Measurements from ENCODE around the gene TIMP2. TPM values are rescaled to one million over a fixed set of nuclear protein-coding genes. Genes with fewer than 3 reads are reported as not detected.
"Not testable (repeated sequence)": the region's sequence is repeated elsewhere in the genome, so short reads cannot be mapped to it uniquely, and the experiment has no call there.

The TIMP2 gene
- total RNA-seq, 2 experiments from 2014 or later: 2.4 to 2.6 TPM

DNA sequence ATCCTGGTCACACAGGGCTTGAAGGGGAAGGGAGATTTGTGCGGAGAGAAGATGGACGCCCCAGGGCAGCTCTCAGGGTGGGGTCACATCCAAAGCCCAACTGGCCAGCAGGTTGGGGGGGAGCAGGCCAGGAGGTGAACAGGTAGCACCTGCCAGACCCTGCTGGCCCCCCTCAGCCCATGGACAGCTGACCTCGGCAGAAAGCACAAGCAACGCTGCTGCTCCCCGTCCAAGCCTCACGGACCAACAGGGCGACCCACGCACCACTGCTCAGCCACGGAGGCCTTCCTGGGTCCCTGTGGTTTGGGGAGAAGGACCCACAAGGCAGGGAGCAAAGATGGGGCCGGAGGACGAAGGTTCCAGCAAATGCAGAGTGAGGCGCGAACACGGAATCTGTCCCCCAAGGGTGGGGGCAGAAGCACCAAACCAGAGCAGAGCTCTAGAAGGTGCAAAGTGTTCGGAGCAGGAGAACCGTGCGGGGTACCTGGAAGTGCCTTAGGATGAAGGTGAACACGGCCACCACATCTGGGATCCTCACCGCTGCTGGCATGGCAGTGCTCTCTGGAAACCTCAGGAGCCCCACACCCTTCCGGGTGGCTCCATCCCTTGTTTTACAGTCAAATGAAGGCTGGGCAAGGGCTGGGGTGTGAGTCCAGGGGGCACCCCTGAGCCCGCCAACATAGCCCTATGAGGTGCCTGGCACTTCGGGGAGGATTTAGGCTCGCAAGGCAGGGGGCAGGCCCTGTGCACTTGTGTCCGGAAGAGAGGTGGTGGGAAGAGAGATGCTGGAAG is 40.1 kb downstream of the TIMP2 start:
- Mint-ChIP-seq H3K27me3 (peaks cover 1% of the 10 kb centered on the region), H3K4me1 (peaks cover 34% of the 10 kb centered on the region), H3K36me3 (ENCODE audit: low read depth) (no peaks in the 10 kb centered on the region), H3K9me3 (no peaks in the 10 kb centered on the region), H3K4me3 (no peak overlapping the region), H3K27ac (no peak overlapping the region)
- CTCF ChIA-PET: interaction anchor here (0.6 to 1.1 kb wide), 2 partner anchors 14 to 29 kb away, joined by 3 read pairs; no protein-coding TSS in a partner anchor
- DNase-seq: no peak
- POLR2A ChIA-PET: no interaction called here

DNA sequence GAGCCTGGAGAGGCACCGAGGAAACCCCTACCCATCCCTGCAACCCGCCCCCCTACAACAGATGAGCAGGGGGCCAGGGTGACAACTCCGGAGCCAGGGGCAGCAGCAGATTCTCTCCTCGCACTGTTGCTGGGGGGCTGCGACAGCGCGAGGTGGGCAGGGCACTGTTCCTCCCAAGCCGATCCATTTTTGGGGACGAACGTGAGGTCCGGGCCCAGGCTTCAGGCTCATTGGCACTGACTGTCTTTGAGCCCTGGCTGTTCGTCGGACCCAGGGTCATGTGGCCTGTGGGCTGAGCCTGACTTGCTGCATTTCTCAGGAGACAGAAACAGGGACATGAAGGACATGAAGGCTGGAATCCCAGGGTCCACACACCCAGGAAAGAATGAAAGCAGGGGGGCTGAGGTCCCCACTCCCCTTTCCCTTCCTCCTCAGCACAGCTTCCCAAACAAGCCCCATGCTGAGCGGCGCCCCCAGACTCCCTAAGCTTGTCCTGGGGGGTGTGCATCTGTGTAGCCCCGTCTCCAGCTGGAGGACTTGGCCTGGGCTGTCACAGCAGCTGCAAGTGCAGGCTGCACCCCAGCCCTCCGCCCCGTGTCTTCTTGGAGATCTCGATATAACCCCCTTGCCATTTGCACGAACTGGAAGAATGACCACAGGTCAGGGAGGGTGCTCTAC is 40.9 kb downstream of the TIMP2 start:
- Mint-ChIP-seq H3K9me3 (no peaks in the 10 kb centered on the region), H3K27me3 (peaks cover 1% of the 10 kb centered on the region), H3K4me1 (peaks cover 32% of the 10 kb centered on the region), H3K27ac (peak overlapping the region; percentile 19), H3K4me3 (no peak overlapping the region), H3K36me3 (ENCODE audit: low read depth) (no peaks in the 10 kb centered on the region)
- DNase-seq: no peak
- ChIA-PET POLR2A (no interaction called here), CTCF (interaction anchor here (1.5 kb wide), 1 partner anchor 14 kb away, joined by 3 read pairs; no protein-coding TSS in a partner anchor)

GRCh38 chr17:78883533-78884131 is 41.6 kb downstream of the TIMP2 start:
- POLR2A ChIA-PET: no interaction called here
- no peak overlapping the region for H3K4me3 Mint-ChIP-seq
- CTCF ChIA-PET: interaction anchor here (1.0 to 1.5 kb wide), 3 partner anchors 15 to 44 kb away, joined by 3 to 4 read pairs (median 3); no protein-coding TSS in a partner anchor
- no peak for DNase-seq
- no peaks in the 10 kb centered on the region for H3K9me3 Mint-ChIP-seq
- H3K4me1 Mint-ChIP-seq: peaks cover 32% of the 10 kb centered on the region
- peaks cover 3% of the 10 kb centered on the region for H3K27me3 Mint-ChIP-seq
- no peak overlapping the region for H3K27ac Mint-ChIP-seq
- H3K36me3 Mint-ChIP-seq (ENCODE audit: low read depth): no peaks in the 10 kb centered on the region

DNA sequence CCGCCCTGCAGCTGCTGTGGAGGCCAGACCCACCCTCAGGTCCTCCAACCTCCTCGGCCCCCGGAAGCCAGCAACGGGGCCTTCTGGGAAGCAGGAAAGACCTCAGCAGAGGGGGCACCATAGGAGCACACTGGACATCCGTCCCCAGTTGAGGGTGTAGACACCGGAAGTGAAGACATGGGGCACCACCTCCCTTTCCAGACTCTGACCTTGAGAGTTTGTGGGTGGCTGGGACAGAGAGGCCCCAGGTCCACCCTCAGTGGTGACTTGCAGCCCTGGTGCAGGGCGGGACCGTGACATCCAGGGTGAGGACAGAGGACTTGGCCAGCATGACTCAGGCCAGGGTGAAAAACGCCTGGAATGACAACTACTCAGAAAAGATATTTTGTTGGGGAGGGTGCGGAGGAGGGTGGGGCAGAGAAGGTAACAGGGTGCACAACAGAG is 42.1 kb downstream of the TIMP2 start:
- no peaks in the 10 kb centered on the region for H3K9me3 Mint-ChIP-seq
- H3K27ac Mint-ChIP-seq: peak overlapping the region; percentile 80
- POLR2A ChIA-PET: no interaction called here
- H3K27me3 Mint-ChIP-seq: peaks cover 3% of the 10 kb centered on the region
- H3K4me1 Mint-ChIP-seq: peaks cover 36% of the 10 kb centered on the region
- no peak for DNase-seq
- CTCF ChIA-PET: interaction anchor here (1.0 to 1.5 kb wide), 3 partner anchors 15 to 44 kb away, joined by 3 to 4 read pairs (median 3); no protein-coding TSS in a partner anchor
- H3K4me3 Mint-ChIP-seq: no peak overlapping the region
- no peaks in the 10 kb centered on the region for H3K36me3 Mint-ChIP-seq (ENCODE audit: low read depth)

- no peaks in the 10 kb centered on the region for H3K9me3 Mint-ChIP-seq
- POLR2A ChIA-PET: no interaction called here
Observed at GRCh38 chr17:78882540-78883088, 42.6 kb downstream of the TIMP2 start.

GRCh38 chr17:78879635-78880186 is 45.5 kb downstream of the TIMP2 start:
- peak; percentile 28 for DNase-seq
- Mint-ChIP-seq H3K36me3 (ENCODE audit: low read depth) (no peaks in the 10 kb centered on the region), H3K27ac (peak overlapping the region; percentile 83), H3K27me3 (peaks cover 5% of the 10 kb centered on the region), H3K9me3 (no peaks in the 10 kb centered on the region), H3K4me1 (peaks cover 43% of the 10 kb centered on the region), H3K4me3 (peak overlapping the region; percentile 34)
- CTCF ChIA-PET: interaction anchor here (1.3 kb wide), 1 partner anchor 19 kb away, joined by 3 read pairs; no protein-coding TSS in a partner anchor
- POLR2A ChIA-PET: no interaction called here

More at GRCh38 chr17:78882540-78883088, 42.6 kb downstream of the TIMP2 start:
- CTCF ChIA-PET: interaction anchor here (0.8 to 1.4 kb wide), 3 partner anchors 16 to 45 kb away, joined by 3 to 4 read pairs (median 3); no protein-coding TSS in a partner anchor
- H3K27me3 Mint-ChIP-seq: peaks cover 3% of the 10 kb centered on the region
- H3K4me3 Mint-ChIP-seq: no peak overlapping the region
- H3K27ac Mint-ChIP-seq: peak overlapping the region; percentile 80
- DNase-seq: no peak
- no peaks in the 10 kb centered on the region for H3K36me3 Mint-ChIP-seq (ENCODE audit: low read depth)
- peaks cover 37% of the 10 kb centered on the region for H3K4me1 Mint-ChIP-seq

- H3K4me1 Mint-ChIP-seq: peaks cover 43% of the 10 kb centered on the region
- H3K27me3 Mint-ChIP-seq: peaks cover 5% of the 10 kb centered on the region
- no peaks in the 10 kb centered on the region for H3K36me3 Mint-ChIP-seq (ENCODE audit: low read depth)
- peak overlapping the region; percentile 34 for H3K4me3 Mint-ChIP-seq
- ChIA-PET CTCF (interaction anchor here (1.3 kb wide), 1 partner anchor 19 kb away, joined by 3 read pairs; no protein-coding TSS in a partner anchor), POLR2A (interaction anchor here (0.7 kb wide), 1 partner anchor 13 kb away, joined by 5 read pairs; no protein-coding TSS in a partner anchor)
- H3K27ac Mint-ChIP-seq: peak overlapping the region; percentile 83
- H3K9me3 Mint-ChIP-seq: no peaks in the 10 kb centered on the region
- no peak for DNase-seq
Observed at GRCh38 chr17:78878871-78879527, 46.2 kb downstream of the TIMP2 start.

GRCh38 chr17:78878261-78878660 is 46.9 kb downstream of the TIMP2 start:
- Mint-ChIP-seq H3K4me3 (no peak overlapping the region), H3K27ac (peak overlapping the region; percentile 9), H3K36me3 (ENCODE audit: low read depth) (no peaks in the 10 kb centered on the region), H3K27me3 (peaks cover 5% of the 10 kb centered on the region), H3K4me1 (peaks cover 38% of the 10 kb centered on the region), H3K9me3 (no peaks in the 10 kb centered on the region)
- ChIA-PET CTCF (no interaction called here), POLR2A (no interaction called here)
- DNase-seq: no peak

DNA sequence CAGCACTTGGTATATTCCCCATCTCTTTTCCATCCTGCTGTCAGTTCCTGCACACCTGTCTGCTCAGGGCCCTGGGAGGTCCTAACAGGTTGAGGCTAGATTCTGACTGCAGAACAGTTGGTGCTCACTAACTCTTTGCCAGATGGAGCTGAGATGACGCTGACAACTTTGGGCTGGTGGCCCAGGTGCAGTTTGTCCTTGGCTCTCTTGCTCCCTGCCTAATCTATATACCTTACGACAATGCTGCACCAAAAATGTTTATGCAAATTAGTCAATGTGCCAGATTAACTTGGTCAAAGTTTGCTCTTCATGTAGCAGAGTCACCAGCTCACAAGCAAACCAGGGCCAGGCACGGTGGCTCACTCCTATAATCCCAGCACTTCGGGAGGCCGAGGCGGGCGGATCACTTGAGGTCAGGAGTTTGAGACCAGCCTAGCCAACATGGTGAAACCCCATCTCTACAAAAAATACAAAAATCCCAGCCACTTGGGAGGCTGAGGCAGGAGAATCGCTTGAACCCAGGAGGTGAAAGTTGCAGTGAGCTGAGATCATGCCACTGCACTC is 48.2 kb downstream of the TIMP2 start:
- H3K27me3 Mint-ChIP-seq; H3K27ac Mint-ChIP-seq; H3K36me3 Mint-ChIP-seq (ENCODE audit: low read depth); H3K4me3 Mint-ChIP-seq; CTCF ChIA-PET; H3K9me3 Mint-ChIP-seq; DNase-seq: not testable (repeated sequence)
- H3K4me1 Mint-ChIP-seq: peaks cover 28% of the 10 kb centered on the region
- POLR2A ChIA-PET: interaction anchor here (0.7 kb wide), 1 partner anchor 64 kb away, joined by 3 read pairs; no protein-coding TSS in a partner anchor

DNA sequence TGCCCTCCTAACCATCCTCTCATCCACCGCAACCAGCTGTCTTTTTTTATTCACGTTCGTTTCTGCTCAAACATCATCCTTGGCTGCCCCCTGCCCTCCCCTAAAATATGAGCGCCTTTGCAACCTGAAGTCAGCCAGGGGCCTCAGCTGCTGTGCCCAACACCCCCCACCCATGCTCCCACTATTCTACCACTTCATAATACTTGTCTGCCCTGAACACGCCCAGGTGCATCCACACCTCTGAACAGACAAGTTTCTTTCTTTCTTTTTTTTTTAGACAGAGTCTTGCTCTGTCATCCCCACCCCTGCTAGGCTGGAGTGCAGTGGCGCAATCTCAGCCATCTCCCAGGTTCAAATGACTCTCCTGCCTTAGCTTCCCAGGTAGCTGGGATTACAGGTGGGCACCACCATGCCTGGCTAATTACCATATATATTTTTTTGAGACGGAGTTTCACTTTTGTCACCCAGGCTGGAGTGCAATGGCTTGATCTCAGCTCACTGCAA is 49.0 kb downstream of the TIMP2 start:
- H3K36me3 Mint-ChIP-seq (ENCODE audit: low read depth): no peaks in the 10 kb centered on the region
- H3K27ac Mint-ChIP-seq: no peak overlapping the region
- no peak overlapping the region for H3K4me3 Mint-ChIP-seq
- peaks cover 28% of the 10 kb centered on the region for H3K4me1 Mint-ChIP-seq
- POLR2A ChIA-PET: no interaction called here
- CTCF ChIA-PET: interaction anchor here (0.7 kb wide), 1 partner anchor 369 kb away, joined by 3 read pairs; no protein-coding TSS in a partner anchor
- H3K9me3 Mint-ChIP-seq: no peaks in the 10 kb centered on the region
- peaks cover 5% of the 10 kb centered on the region for H3K27me3 Mint-ChIP-seq
- no peak for DNase-seq

- no peaks in the 10 kb centered on the region for H3K36me3 Mint-ChIP-seq (ENCODE audit: low read depth)
- POLR2A ChIA-PET: no interaction called here
Observed at GRCh38 chr17:78875363-78876093, 49.7 kb downstream of the TIMP2 start.

More at GRCh38 chr17:78875363-78876093, 49.7 kb downstream of the TIMP2 start:
- Mint-ChIP-seq H3K27me3 (peaks cover 5% of the 10 kb centered on the region), H3K4me3 (no peak overlapping the region), H3K9me3 (no peaks in the 10 kb centered on the region), H3K4me1 (peaks cover 28% of the 10 kb centered on the region), H3K27ac (no peak overlapping the region)
- CTCF ChIA-PET: interaction anchor here (1.2 kb wide), 1 partner anchor 58 kb away, joined by 3 read pairs; no protein-coding TSS in a partner anchor
- no peak for DNase-seq

All from activated CD4-positive, alpha-beta T cell treated with anti-CD3 and anti-CD28 coated beads, Interleukin-2, amount 10 ng/mL, durations not matched to agents 7 days and 5 days (primary cell).